ENCODE data around the gene TNFRSF1B. TPM values are rescaled to one million over a fixed set of nuclear protein-coding genes. Genes with fewer than 3 reads are reported as not detected.

Gene TNFRSF1B
- under 1 TPM; 0.14 to 0.66 (median 0.33) TPM for total RNA-seq (2021; fragmentation: NEBNext Ultra II Directional; extraction: Animal tissue kit (Norgen Biotek cat#: 25700))
- long read RNA-seq, partial matches to known transcripts = 0 of 1 reads
- long read RNA-seq, other reads (novel, unspliced or antisense) = 1 of 1 reads

GRCh38 chr1:12166834-12167492 lies at the start of gene TNFRSF1B:
TSS of gene TNFRSF1B (plus strand) at chr1:12166991. CDS start at chr1:12167092, 101 bp downstream.
- Mint-ChIP-seq H3K36me3 (ENCODE audit: low read depth) (no peaks in the 10 kb centered on the region), H3K4me1 (ENCODE audit: low read depth) (peaks cover 16% of the 10 kb centered on the region), H3K27ac (no peak within 1 kb of the TSS; the same call in 1 of the 2 replicates), H3K9me3 (no peaks in the 10 kb centered on the region), H3K4me3 (peak within 1 kb of the TSS; percentile 81), H3K27me3 (ENCODE audit: insufficient read depth) (peaks cover 37% of the 10 kb centered on the region)
- DNase-seq = no peak
- no peak for TF ChIP-seq CTCF (IDR thresholded peaks at IDR 0.05)

GRCh38 chr1:12121212-12122003 lies 45.4 kb upstream of the TNFRSF1B start:
- Mint-ChIP-seq H3K9me3 (no peaks in the 10 kb centered on the region), H3K36me3 (ENCODE audit: low read depth) (no peaks in the 10 kb centered on the region), H3K4me3 (no peak overlapping the region), H3K27me3 (ENCODE audit: insufficient read depth) (peaks cover 27% of the 10 kb centered on the region), H3K4me1 (ENCODE audit: low read depth) (peaks cover 11% of the 10 kb centered on the region), H3K27ac (no peak overlapping the region)
- DNase-seq = peak; percentile 44
- TF ChIP-seq CTCF (IDR thresholded peaks at IDR 0.05) = no peak

GRCh38 chr1:12123172-12123571 lies 43.6 kb upstream of the TNFRSF1B start:
- Mint-ChIP-seq H3K4me1 (ENCODE audit: low read depth) (peaks cover 11% of the 10 kb centered on the region), H3K36me3 (ENCODE audit: low read depth) (no peaks in the 10 kb centered on the region), H3K27ac (no peak overlapping the region), H3K9me3 (no peaks in the 10 kb centered on the region), H3K4me3 (no peak overlapping the region), H3K27me3 (ENCODE audit: insufficient read depth) (peaks cover 24% of the 10 kb centered on the region)
- no peak for TF ChIP-seq CTCF (IDR thresholded peaks at IDR 0.05)
- DNase-seq = no peak

GRCh38 chr1:12124693-12125421 lies 41.9 kb upstream of the TNFRSF1B start:
- H3K36me3 Mint-ChIP-seq (ENCODE audit: low read depth) = no peaks in the 10 kb centered on the region
- H3K27me3 Mint-ChIP-seq (ENCODE audit: insufficient read depth) = peaks cover 29% of the 10 kb centered on the region
- TF ChIP-seq CTCF (IDR thresholded peaks at IDR 0.05) = peak; percentile 99

More at GRCh38 chr1:12124693-12125421, 41.9 kb upstream of the TNFRSF1B start:
- Mint-ChIP-seq H3K27ac (no peak overlapping the region), H3K4me3 (no peak overlapping the region), H3K4me1 (ENCODE audit: low read depth) (peaks cover 11% of the 10 kb centered on the region), H3K9me3 (no peaks in the 10 kb centered on the region)
- peak; percentile 43 for DNase-seq

Measured in HFFc6 (cell line).